Gastrocnemius medialis (tissue), 4 donors: ENCODE measurements around the gene MYOCD. TPM values are rescaled to one million over a fixed set of nuclear protein-coding genes. Genes with fewer than 3 reads are reported as not detected.

Experiments
- ATAC-seq, 2 donors: fragments of 150-250 bp; one replicate each; pipeline ENCODE4 v1.9.1; 2016
- DNase-seq, 2 donors: peaks; one replicate each; pipeline ENCODE4 v3.0.0-alpha.2; 2019
- H3K27ac ChIP-seq, 4 donors: fragments of 200-600 bp; sonication (generic); 1 replicate in 1 of 4; 2 replicates in 3 of 4; pipeline ENCODE4 v1.5.1; 2016 to 2018; ENCODE audit warnings: mild to moderate bottlenecking in 2 of 4, moderate library complexity in 1 of 4
- H3K27me3 ChIP-seq, 3 donors: fragments of 200-600 bp; sonication (generic) in 2 of 3; 1 replicate in 1 of 3; 2 replicates in 2 of 3; pipeline versions ENCODE4 v1.5.1 to v1.6.0; 2016 to 2019; ENCODE audit warnings: mild to moderate bottlenecking in 1 of 3, moderate library complexity in 1 of 3
- H3K36me3 ChIP-seq, 2 donors: fragments of 200-600 bp; sonication (generic) in 1 of 2; one replicate each; pipeline ENCODE4 v1.5.1; 2017 to 2018
- H3K4me1 ChIP-seq, 2 donors: fragments of 200-600 bp; sonication (generic) in 1 of 2; one replicate each; pipeline ENCODE4 v1.5.1; 2016 to 2017; ENCODE audit warnings: mild to moderate bottlenecking in 2 of 2
- H3K4me3 ChIP-seq, 4 donors: fragments of 200-600 bp; sonication (generic) in 3 of 4; 1 replicate in 1 of 4; 2 replicates in 3 of 4; pipeline ENCODE4 v1.5.1; 2016 to 2019; ENCODE audit warnings: mild to moderate bottlenecking in 2 of 4
- H3K9me3 ChIP-seq, 3 donors: fragments of 200-600 bp; sonication (generic) in 2 of 3; 1 replicate in 1 of 3; 2 replicates in 2 of 3; pipeline ENCODE4 v1.5.1; 2016 to 2019
- CTCF ChIP-seq, 5 experiments: fragments of 450-650 bp in 3 of 5; fragments of 200-600 bp in 2 of 5; sonication (generic) in 2 of 5; IDR thresholded peaks in 4 of 5; conservative IDR thresholded peaks in 1 of 5; 1 replicate in 4 of 5; 2 replicates in 1 of 5; pipeline ENCODE4 v1.5.1; 2016 to 2019; ENCODE audit warnings: antibody characterized with exemption in 5 of 5, mild to moderate bottlenecking in 3 of 5, moderate library complexity in 3 of 5
- POLR2A ChIP-seq, 2 donors: fragments of 450-650 bp; IDR thresholded peaks; one replicate each; pipeline ENCODE4 v1.6.1; 2017; ENCODE audit warnings: antibody characterized with exemption in 2 of 2, mild to moderate bottlenecking in 2 of 2, moderate library complexity in 2 of 2
- in situ Hi-C, 4 donors: fragments of 200-750 bp; cut with MboI; loops; one replicate each; pipeline versions ENCODE4 v1.15.0 to v1.8.0; 2017; ENCODE audit warnings: low sequenced_read_pairs in 4 of 4
- intact Hi-C: fragments of 100-400 bp; cut with DNase I; formaldehyde crosslinking; loops from one replicate; pipeline ENCODE4 v1.15.1; 2023; ENCODE audit warnings: low total_unique reads
- total RNA-seq, 4 donors: library from RNA; depleted of rRNA; stranded (reverse); fragments of >200 nt; gene quantifications; one replicate each; pipeline versions ENCODE4 v1.1.0 to v1.2.3, GENCODE V29; 2016

The MYOCD gene
- total RNA-seq, 4 donors from 2014 or later, result 0.36 to 2.7 (median 1.2) TPM

- Histone ChIP-seq H3K4me1 (no peaks in the 10 kb centered on the region), H3K27ac (no peak overlapping the region), H3K4me3 (no peak overlapping the region), H3K27me3 (no peaks in the 10 kb centered on the region), H3K9me3 (no peaks in the 10 kb centered on the region), H3K36me3 (no peaks in the 10 kb centered on the region)
- TF ChIP-seq CTCF (IDR thresholded peaks at IDR 0.05 in 4 of 5, conservative IDR thresholded peaks at IDR 0.05 in 1 of 5) (no peak), POLR2A (IDR thresholded peaks at IDR 0.05) (no peak)
- DNase-seq (no peak), ATAC-seq (no peak)
- in situ Hi-C loops, result no loop called here
- intact Hi-C loops, result no loop called here
Measured at GRCh38 chr17:12736526-12736925, 70.8 kb downstream of the MYOCD start.

GRCh38 chr17:12737740-12738469 lies 72.2 kb downstream of the MYOCD start:
- no peaks in the 10 kb centered on the region for H3K4me1 ChIP-seq
- no peaks in the 10 kb centered on the region for H3K9me3 ChIP-seq
- no peak overlapping the region for H3K4me3 ChIP-seq
- intact Hi-C loops, result no loop called here
- no peak for ATAC-seq
- in situ Hi-C loops, result no loop called here
- no peak for DNase-seq
- TF ChIP-seq CTCF (IDR thresholded peaks at IDR 0.05 in 4 of 5, conservative IDR thresholded peaks at IDR 0.05 in 1 of 5) (no peak), POLR2A (IDR thresholded peaks at IDR 0.05) (no peak)
- H3K36me3 ChIP-seq, result no peaks in the 10 kb centered on the region
- no peaks in the 10 kb centered on the region for H3K27me3 ChIP-seq
- H3K27ac ChIP-seq, result no peak overlapping the region

GRCh38 chr17:12738624-12739023 lies 72.9 kb downstream of the MYOCD start:
- in situ Hi-C loops (no loop called here), intact Hi-C loops (no loop called here)
- Histone ChIP-seq H3K9me3 (no peaks in the 10 kb centered on the region), H3K27ac (no peak overlapping the region), H3K4me1 (no peaks in the 10 kb centered on the region), H3K36me3 (no peaks in the 10 kb centered on the region), H3K4me3 (no peak overlapping the region), H3K27me3 (no peaks in the 10 kb centered on the region)
- DNase-seq (no peak), ATAC-seq (no peak)
- no peak for TF ChIP-seq CTCF (IDR thresholded peaks at IDR 0.05 in 4 of 5, conservative IDR thresholded peaks at IDR 0.05 in 1 of 5)
- no peak for TF ChIP-seq POLR2A (IDR thresholded peaks at IDR 0.05)

- no peak for DNase-seq
- no peaks in the 10 kb centered on the region for H3K9me3 ChIP-seq
- no peak overlapping the region for H3K4me3 ChIP-seq
- intact Hi-C loops (no loop called here), in situ Hi-C loops (no loop called here)
- no peak for TF ChIP-seq POLR2A (IDR thresholded peaks at IDR 0.05)
- TF ChIP-seq CTCF (IDR thresholded peaks at IDR 0.05 in 4 of 5, conservative IDR thresholded peaks at IDR 0.05 in 1 of 5), result no peak
- H3K4me1 ChIP-seq, result no peaks in the 10 kb centered on the region
- H3K27me3 ChIP-seq, result no peaks in the 10 kb centered on the region
- no peak overlapping the region for H3K27ac ChIP-seq
- no peak for ATAC-seq
- H3K36me3 ChIP-seq, result no peaks in the 10 kb centered on the region
Measured at GRCh38 chr17:12739500-12739899, 73.8 kb downstream of the MYOCD start.

- no peak overlapping the region for H3K27ac ChIP-seq
- no peaks in the 10 kb centered on the region for H3K9me3 ChIP-seq
- ATAC-seq, result no peak
- in situ Hi-C loops (no loop called here), intact Hi-C loops (no loop called here)
- no peak for DNase-seq
- no peak overlapping the region for H3K4me3 ChIP-seq
- H3K36me3 ChIP-seq, result no peaks in the 10 kb centered on the region
- no peaks in the 10 kb centered on the region for H3K27me3 ChIP-seq
- TF ChIP-seq CTCF (IDR thresholded peaks at IDR 0.05 in 4 of 5, conservative IDR thresholded peaks at IDR 0.05 in 1 of 5) (no peak), POLR2A (IDR thresholded peaks at IDR 0.05) (no peak)
- no peaks in the 10 kb centered on the region for H3K4me1 ChIP-seq
Measured at GRCh38 chr17:12743046-12743445, 77.4 kb downstream of the MYOCD start.
